Epithelial cell of proximal tubule (primary cell): Measurements from ENCODE around the gene DUSP23. TPM values are rescaled to one million over a fixed set of nuclear protein-coding genes. Genes with fewer than 3 reads are reported as not detected.

Experiments used
- DNase-seq: peaks from one replicate; pipeline ENCODE4 v3.0.0-alpha.2; 2011; ENCODE audit warnings: low read depth
- H3K4me3 ChIP-seq: 2 replicates; pipeline ENCODE4 v1.5.1; 2011; ENCODE audit warnings: low read depth, mild to moderate bottlenecking, low read length
- CTCF ChIP-seq: conservative IDR thresholded peaks from 2 replicates; pipeline ENCODE4 v1.5.1; 2012; ENCODE audit warnings: low read depth, mild to moderate bottlenecking, low read length
- total RNA-seq: library from RNA; depleted of rRNA; stranded (reverse); fragments of >200 nt; gene quantifications from 2 replicates; pipeline ENCODE4 v1.2.3, GENCODE V29; 2015

Gene DUSP23
- total RNA-seq, 1 donor from 2014 or later: 83.5 TPM

GRCh38 chr1:159750621-159751020 lies 30.1 kb upstream of the DUSP23 start:
- no peak for TF ChIP-seq CTCF
- DNase-seq: no peak
- no peak overlapping the region for H3K4me3 ChIP-seq

GRCh38 chr1:159751031-159751430 lies 29.7 kb upstream of the DUSP23 start:
- DNase-seq: no peak
- no peak overlapping the region for H3K4me3 ChIP-seq
- TF ChIP-seq CTCF: no peak

GRCh38 chr1:159752135-159752580 lies 28.6 kb upstream of the DUSP23 start:
- DNase-seq: peak; percentile 99
- no peak overlapping the region for H3K4me3 ChIP-seq
- TF ChIP-seq CTCF: no peak

- DNase-seq: peak; percentile 85
- H3K4me3 ChIP-seq: no peak overlapping the region
- no peak for TF ChIP-seq CTCF
Measured at GRCh38 chr1:159753386-159753785, 27.4 kb upstream of the DUSP23 start.

GRCh38 chr1:159755451-159756007 lies 25.2 kb upstream of the DUSP23 start:
- no peak for DNase-seq
- no peak overlapping the region for H3K4me3 ChIP-seq
- no peak for TF ChIP-seq CTCF

GRCh38 chr1:159756397-159756796 lies 24.4 kb upstream of the DUSP23 start:
- TF ChIP-seq CTCF: no peak
- DNase-seq: peak; percentile 64
- no peak overlapping the region for H3K4me3 ChIP-seq

- H3K4me3 ChIP-seq: no peak overlapping the region
- TF ChIP-seq CTCF: no peak
- DNase-seq: no peak
Measured at GRCh38 chr1:159763686-159764085, 17.1 kb upstream of the DUSP23 start.
